Measurements from ENCODE around the gene AKAP5. TPM values are rescaled to one million over a fixed set of nuclear protein-coding genes. Genes with fewer than 3 reads are reported as not detected.

Gene AKAP5
- total RNA-seq, 1 donor from 2014 or later: 2.9 TPM

DNA sequence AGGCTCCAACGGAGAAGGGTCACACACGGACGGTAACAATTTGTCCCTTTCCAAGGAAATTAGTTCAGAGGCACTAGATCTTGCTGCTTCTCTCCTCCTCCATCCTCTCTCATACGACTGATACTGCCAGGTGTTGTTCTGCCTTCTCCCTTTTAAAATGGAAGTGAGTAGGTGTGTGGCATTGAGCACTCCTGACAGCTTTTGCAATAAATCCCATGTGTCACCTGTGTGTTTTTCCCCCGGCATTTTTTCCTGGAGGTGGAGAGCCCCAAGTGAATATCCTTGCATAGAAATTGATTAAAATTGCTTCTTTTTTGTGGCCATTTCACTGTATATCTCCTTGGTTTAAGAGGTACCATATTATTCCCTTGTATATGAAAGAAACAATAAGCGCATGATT, 26.2 kb upstream of the AKAP5 start:
- Histone ChIP-seq H3K4me3 (ENCODE audit: insufficient read depth, low read depth, low read length) (peak overlapping the region; percentile 18), H3K4me1 (ENCODE audit: insufficient read depth, low read length) (peaks cover 22% of the 10 kb centered on the region), H3K9me3 (ENCODE audit: insufficient read depth, low read depth, low read length) (no peaks in the 10 kb centered on the region), H3K27ac (ENCODE audit: low read depth, low read length) (peak overlapping the region; percentile 83), H4K20me1 (ENCODE audit: insufficient read depth, low read length) (no peaks in the 10 kb centered on the region), H3K79me2 (ENCODE audit: insufficient read depth, low read length) (no peaks in the 10 kb centered on the region), H2AFZ (ENCODE audit: low read depth, low read length) (peak overlapping the region; percentile 4), H3K36me3 (ENCODE audit: insufficient read depth, low read length) (peaks cover 20% of the 10 kb centered on the region), H3K9ac (ENCODE audit: low read length) (peak overlapping the region; percentile 67), H3K4me2 (ENCODE audit: low read length) (peak overlapping the region; percentile 76), H3K27me3 (ENCODE audit: insufficient read depth, low read length) (no peaks in the 10 kb centered on the region)
- Mint-ChIP-seq H3K9me3 (ENCODE audit: unreplicated experiment) (no peaks in the 10 kb centered on the region), H3K27ac (ENCODE audit: unreplicated experiment) (peak overlapping the region; percentile 85), H3K4me1 (ENCODE audit: low read depth, unreplicated experiment) (peaks cover 30% of the 10 kb centered on the region), H3K36me3 (ENCODE audit: low read depth, unreplicated experiment) (peaks cover 22% of the 10 kb centered on the region), H3K27me3 (ENCODE audit: low read depth, unreplicated experiment) (no peaks in the 10 kb centered on the region), H3K4me3 (ENCODE audit: unreplicated experiment) (no peak overlapping the region)
- TF ChIP-seq EZH2 (IDR thresholded peaks at IDR 0.05; ENCODE audit: insufficient read depth, low read length): no peak
- TF ChIP-seq, protein P1, sequence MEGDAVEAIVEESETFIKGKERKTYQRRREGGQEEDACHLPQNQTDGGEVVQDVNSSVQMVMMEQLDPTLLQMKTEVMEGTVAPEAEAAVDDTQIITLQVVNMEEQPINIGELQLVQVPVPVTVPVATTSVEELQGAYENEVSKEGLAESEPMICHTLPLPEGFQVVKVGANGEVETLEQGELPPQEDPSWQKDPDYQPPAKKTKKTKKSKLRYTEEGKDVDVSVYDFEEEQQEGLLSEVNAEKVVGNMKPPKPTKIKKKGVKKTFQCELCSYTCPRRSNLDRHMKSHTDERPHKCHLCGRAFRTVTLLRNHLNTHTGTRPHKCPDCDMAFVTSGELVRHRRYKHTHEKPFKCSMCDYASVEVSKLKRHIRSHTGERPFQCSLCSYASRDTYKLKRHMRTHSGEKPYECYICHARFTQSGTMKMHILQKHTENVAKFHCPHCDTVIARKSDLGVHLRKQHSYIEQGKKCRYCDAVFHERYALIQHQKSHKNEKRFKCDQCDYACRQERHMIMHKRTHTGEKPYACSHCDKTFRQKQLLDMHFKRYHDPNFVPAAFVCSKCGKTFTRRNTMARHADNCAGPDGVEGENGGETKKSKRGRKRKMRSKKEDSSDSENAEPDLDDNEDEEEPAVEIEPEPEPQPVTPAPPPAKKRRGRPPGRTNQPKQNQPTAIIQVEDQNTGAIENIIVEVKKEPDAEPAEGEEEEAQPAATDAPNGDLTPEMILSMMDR (IDR thresholded peaks at IDR 0.05; ENCODE audit: insufficient read depth, low read depth, low read length): no peak
- DNase-seq (ENCODE audit: low read depth): no peak
- FAIRE-seq: no peak

DNA sequence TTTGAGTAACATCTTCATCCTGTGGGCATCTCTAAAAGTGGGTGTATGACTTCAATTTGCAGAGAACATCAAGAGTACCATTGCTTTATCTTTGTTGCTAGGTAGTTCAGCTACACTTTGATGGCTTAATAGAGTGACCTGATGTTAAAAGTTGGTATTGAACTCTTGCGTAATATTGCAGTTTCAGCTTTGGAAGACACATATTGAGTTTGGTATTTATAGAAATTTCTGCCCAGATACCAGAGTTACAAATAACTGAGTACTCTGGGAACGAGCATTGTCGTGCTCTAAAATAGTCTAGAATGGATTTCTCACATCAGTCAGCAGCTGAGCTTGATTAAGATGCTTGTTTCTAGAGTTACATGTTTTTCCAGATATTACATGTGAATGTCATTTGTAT, 24.8 kb upstream of the AKAP5 start:
- H3K4me2 ChIP-seq (ENCODE audit: low read length): no peak overlapping the region
- no peaks in the 10 kb centered on the region for H3K27me3 Mint-ChIP-seq (ENCODE audit: low read depth, unreplicated experiment)
- no peak overlapping the region for H2AFZ ChIP-seq (ENCODE audit: low read depth, low read length)
- no peak for TF ChIP-seq EZH2 (IDR thresholded peaks at IDR 0.05; ENCODE audit: insufficient read depth, low read length)
- TF ChIP-seq, protein P1 (IDR thresholded peaks at IDR 0.05; ENCODE audit: insufficient read depth, low read depth, low read length): no peak
- no peaks in the 10 kb centered on the region for H3K9me3 ChIP-seq (ENCODE audit: insufficient read depth, low read depth, low read length)
- FAIRE-seq (no peak), DNase-seq (ENCODE audit: low read depth) (no peak)
- H3K4me3 Mint-ChIP-seq (ENCODE audit: unreplicated experiment): no peak overlapping the region
- no peak overlapping the region for H3K27ac ChIP-seq (ENCODE audit: low read depth, low read length)
- no peak overlapping the region for H3K9ac ChIP-seq (ENCODE audit: low read length)
- H3K27ac Mint-ChIP-seq (ENCODE audit: unreplicated experiment): no peak overlapping the region
- no peak overlapping the region for H3K4me3 ChIP-seq (ENCODE audit: insufficient read depth, low read depth, low read length)
- H3K9me3 Mint-ChIP-seq (ENCODE audit: unreplicated experiment): no peaks in the 10 kb centered on the region
- H3K79me2 ChIP-seq (ENCODE audit: insufficient read depth, low read length): no peaks in the 10 kb centered on the region
- peaks cover 37% of the 10 kb centered on the region for H3K4me1 Mint-ChIP-seq (ENCODE audit: low read depth, unreplicated experiment)
- no peaks in the 10 kb centered on the region for H3K27me3 ChIP-seq (ENCODE audit: insufficient read depth, low read length)
- no peaks in the 10 kb centered on the region for H4K20me1 ChIP-seq (ENCODE audit: insufficient read depth, low read length)
- peaks cover 31% of the 10 kb centered on the region for H3K4me1 ChIP-seq (ENCODE audit: insufficient read depth, low read length)
- H3K36me3 Mint-ChIP-seq (ENCODE audit: low read depth, unreplicated experiment): peaks cover 20% of the 10 kb centered on the region
- peaks cover 18% of the 10 kb centered on the region for H3K36me3 ChIP-seq (ENCODE audit: insufficient read depth, low read length)

DNA sequence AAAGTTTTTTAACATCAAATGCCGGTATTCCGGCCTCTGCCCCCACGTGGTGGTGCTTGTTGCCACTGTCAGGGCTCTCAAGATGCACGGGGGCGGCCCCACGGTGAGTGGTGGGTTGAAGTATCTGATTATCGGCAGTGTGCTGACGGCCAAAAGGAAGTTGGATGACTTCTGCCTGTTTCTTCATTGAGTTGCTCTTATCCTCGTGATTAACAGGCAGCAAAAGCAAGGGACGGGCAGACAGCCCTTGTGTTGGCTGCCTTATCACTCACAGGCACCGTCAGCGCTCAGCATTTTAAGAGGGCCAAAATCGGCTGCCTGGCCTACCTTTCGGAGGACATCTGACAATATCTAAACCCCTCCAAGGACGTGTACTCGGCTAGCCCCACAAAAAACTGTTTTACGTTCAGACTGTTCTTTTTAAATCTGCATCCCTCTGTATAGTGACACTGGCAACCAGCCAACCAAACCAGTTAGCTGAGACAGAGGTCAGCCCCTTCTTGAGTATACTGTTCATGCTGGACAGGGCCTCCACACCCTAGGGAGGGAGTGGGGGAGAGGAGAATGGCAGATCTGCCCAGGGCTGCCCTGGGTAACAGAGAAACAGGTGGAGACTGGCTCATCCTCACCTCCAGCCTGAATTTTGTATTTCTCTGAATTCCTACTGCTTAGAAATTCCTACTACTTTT, 22.9 kb upstream of the AKAP5 start:
- Histone ChIP-seq H3K4me3 (ENCODE audit: insufficient read depth, low read depth, low read length) (no peak overlapping the region), H3K9ac (ENCODE audit: low read length) (no peak overlapping the region), H3K27me3 (ENCODE audit: insufficient read depth, low read length) (no peaks in the 10 kb centered on the region), H4K20me1 (ENCODE audit: insufficient read depth, low read length) (no peaks in the 10 kb centered on the region), H3K4me1 (ENCODE audit: insufficient read depth, low read length) (peaks cover 36% of the 10 kb centered on the region), H3K27ac (ENCODE audit: low read depth, low read length) (no peak overlapping the region), H3K4me2 (ENCODE audit: low read length) (no peak overlapping the region), H3K9me3 (ENCODE audit: insufficient read depth, low read depth, low read length) (no peaks in the 10 kb centered on the region), H3K36me3 (ENCODE audit: insufficient read depth, low read length) (peaks cover 19% of the 10 kb centered on the region), H2AFZ (ENCODE audit: low read depth, low read length) (no peak overlapping the region), H3K79me2 (ENCODE audit: insufficient read depth, low read length) (no peaks in the 10 kb centered on the region)
- Mint-ChIP-seq H3K27ac (ENCODE audit: unreplicated experiment) (no peak overlapping the region), H3K9me3 (ENCODE audit: unreplicated experiment) (no peaks in the 10 kb centered on the region), H3K4me3 (ENCODE audit: unreplicated experiment) (no peak overlapping the region), H3K4me1 (ENCODE audit: low read depth, unreplicated experiment) (peaks cover 39% of the 10 kb centered on the region), H3K27me3 (ENCODE audit: low read depth, unreplicated experiment) (no peaks in the 10 kb centered on the region), H3K36me3 (ENCODE audit: low read depth, unreplicated experiment) (peaks cover 18% of the 10 kb centered on the region)
- no peak for FAIRE-seq
- TF ChIP-seq, protein P1 (IDR thresholded peaks at IDR 0.05; ENCODE audit: insufficient read depth, low read depth, low read length): no peak
- TF ChIP-seq EZH2 (IDR thresholded peaks at IDR 0.05; ENCODE audit: insufficient read depth, low read length): no peak
- no peak for DNase-seq (ENCODE audit: low read depth)

Measured in astrocyte (in vitro differentiated cells and primary cell).